Mammary microvascular endothelial cell (primary cell): Measurements from ENCODE around the gene IKBIP. TPM values are rescaled to one million over a fixed set of nuclear protein-coding genes. Genes with fewer than 3 reads are reported as not detected.

Experiments used
- total RNA-seq: library from RNA; depleted of rRNA; stranded (reverse); fragments of >200 nt; gene quantifications from 2 replicates; pipeline ENCODE4 v1.2.3, GENCODE V29; 2015

IKBIP gene
- total RNA-seq: 65.3 and 81.3 TPM in 2 replicates

GRCh38 chr12:98644712-98645571 lies at the start of gene IKBIP, which contains the start of gene APAF1:
TSS of gene IKBIP (minus strand) at chr12:98644788. CDS start at chr12:98644701, 87 bp downstream.
TSS of gene APAF1 (plus strand) at chr12:98645290. CDS start at chr12:98648360, 3,070 bp downstream.

GRCh38 chr12:98593351-98594049 lies 51.1 kb downstream of the IKBIP start, which contains the start of gene SLC25A3:
TSS of gene SLC25A3 (plus strand) at chr12:98593686. CDS start at chr12:98593979, 293 bp downstream.

Other genes with a start within 250 kb of the IKBIP start
- 114 and 120 TPM in 2 replicates for gene TMPO, start 129.2 kb downstream of the IKBIP start, total RNA-seq
- gene SLC25A3, start 51.1 kb downstream of the IKBIP start, total RNA-seq: 730 and 778 TPM in 2 replicates
- 16.5 and 30.0 TPM in 2 replicates for gene APAF1, start 502 bp upstream of the IKBIP start, total RNA-seq